HG02981 (cell line): ENCODE results near the gene SEMG1.

Source experiments
- ATAC-seq: cut with Tn5 transposase; IDR thresholded peaks from one replicate; pipeline ENCODE4 v1.9.1; 2021; ENCODE audit warnings: mild to moderate bottlenecking, moderate library complexity; ENCODE audit not compliant: unreplicated experiment

SEMG1 gene

GRCh38 chr20:45221076-45221475, 14.2 kb downstream of the SEMG1 start, which contains the start of gene SEMG2:
Gene SEMG2, plus strand, starts transcription at chr20:45221373. Its CDS starts 17 bp downstream, at chr20:45221390.
- ATAC-seq = no peak

GRCh38 chr20:45223136-45223535, 16.3 kb downstream of the SEMG1 start:
- ATAC-seq = no peak

DNA sequence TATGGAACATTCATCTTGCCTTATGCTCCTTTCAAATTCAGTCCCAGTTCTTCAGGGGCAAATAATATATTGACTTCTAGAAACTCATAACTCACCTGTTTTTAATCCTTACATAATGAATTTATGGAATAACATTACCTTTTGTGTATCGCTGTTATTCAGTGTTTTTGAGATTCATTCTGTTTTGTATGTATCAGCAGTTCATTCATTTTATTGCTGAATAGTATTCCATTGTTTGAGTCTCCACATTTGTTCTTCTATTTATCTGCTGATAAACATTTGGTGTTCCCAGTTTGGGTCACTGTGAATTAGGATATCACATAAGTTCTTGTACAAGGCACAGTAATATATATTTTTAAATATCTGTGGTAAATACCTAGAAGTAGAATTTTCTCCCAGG, 19.5 kb downstream of the SEMG1 start:
- no peak for ATAC-seq

- ATAC-seq = no peak
These were observed 22.6 kb downstream of the SEMG1 start for GRCh38 chr20:45229264-45230056.

- ATAC-seq = no peak
These were observed 23.8 kb downstream of the SEMG1 start for GRCh38 chr20:45230631-45231030.

DNA sequence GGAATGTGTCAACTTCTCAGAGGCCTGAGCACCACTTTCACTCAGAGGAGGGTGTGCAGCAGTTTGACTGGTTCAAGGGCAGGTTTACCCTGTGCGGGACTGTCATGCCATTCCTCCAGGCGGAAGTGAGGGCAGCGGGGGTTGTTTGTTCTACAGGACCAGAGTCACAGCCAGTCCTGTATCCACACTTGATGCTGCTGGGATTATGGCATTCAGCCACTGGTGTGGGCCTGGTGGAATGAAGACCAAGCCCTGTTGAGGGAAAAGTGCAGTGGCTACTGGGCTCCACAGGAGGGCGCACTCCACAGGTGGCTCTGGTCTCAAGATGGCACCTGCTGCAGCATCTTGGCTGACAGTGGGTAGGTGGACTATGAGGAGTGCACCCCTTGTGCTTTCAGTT, 29.2 kb downstream of the SEMG1 start:
- no peak for ATAC-seq

- no peak for ATAC-seq
These were observed 31.3 kb downstream of the SEMG1 start for GRCh38 chr20:45238139-45238538.

- no peak for ATAC-seq
These were observed 39.3 kb downstream of the SEMG1 start for GRCh38 chr20:45246109-45246508.

- ATAC-seq = no peak
These were observed 41.0 kb downstream of the SEMG1 start for GRCh38 chr20:45247865-45248264.

GRCh38 chr20:45248609-45249008, 41.8 kb downstream of the SEMG1 start:
- no peak for ATAC-seq

- ATAC-seq = no peak
These were observed 45.2 kb downstream of the SEMG1 start for GRCh38 chr20:45251884-45252560.

DNA sequence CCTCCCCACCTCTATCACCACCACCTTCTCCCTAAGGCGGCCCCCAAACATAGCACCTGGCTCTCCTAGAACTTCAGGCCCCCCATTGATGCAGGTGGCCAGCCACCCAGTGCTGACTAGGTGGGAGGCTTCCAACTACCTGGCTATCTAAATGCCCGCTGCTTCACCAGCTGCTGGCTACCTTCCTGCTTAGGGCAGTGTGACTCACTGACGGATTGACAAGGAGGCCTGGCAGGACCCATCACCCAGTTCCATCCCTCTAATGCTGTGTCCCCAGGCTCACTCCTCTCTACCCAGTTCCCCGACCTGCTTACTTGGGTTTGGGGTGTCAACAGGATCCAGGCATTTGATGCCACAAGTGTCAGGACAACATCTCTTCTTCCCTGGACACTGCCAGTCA, 46.4 kb downstream of the SEMG1 start:
- no peak for ATAC-seq

- ATAC-seq = no peak
These were observed 47.8 kb downstream of the SEMG1 start, which contains the start of gene SLPI for GRCh38 chr20:45254383-45255262. Gene SLPI, minus strand, starts transcription at chr20:45254564. Its CDS starts 21 bp downstream, at chr20:45254543.

DNA sequence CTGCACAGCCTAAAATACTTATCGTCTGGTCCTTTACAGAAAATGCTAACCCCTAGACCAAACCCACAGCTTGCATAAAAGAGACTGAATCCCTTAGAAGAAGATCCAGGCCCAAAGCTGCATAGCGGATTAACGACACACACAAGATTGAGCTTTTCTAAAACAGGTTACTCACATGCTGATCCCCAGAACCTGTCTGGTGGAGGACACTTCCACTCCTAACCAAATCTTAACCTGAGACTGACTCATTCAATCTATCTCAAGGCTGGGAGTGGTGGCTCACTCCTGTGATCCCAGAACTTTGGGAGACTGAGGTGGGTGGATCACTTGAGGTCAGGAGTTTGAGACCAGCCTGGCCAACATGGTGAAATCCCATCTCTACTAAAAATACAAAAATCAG, 50.3 kb downstream of the SEMG1 start:
- no peak for ATAC-seq

GRCh38 chr20:45257711-45258110, 50.9 kb downstream of the SEMG1 start:
- ATAC-seq = no peak

- no peak for ATAC-seq
These were observed 51.4 kb downstream of the SEMG1 start for GRCh38 chr20:45258259-45258658.

DNA sequence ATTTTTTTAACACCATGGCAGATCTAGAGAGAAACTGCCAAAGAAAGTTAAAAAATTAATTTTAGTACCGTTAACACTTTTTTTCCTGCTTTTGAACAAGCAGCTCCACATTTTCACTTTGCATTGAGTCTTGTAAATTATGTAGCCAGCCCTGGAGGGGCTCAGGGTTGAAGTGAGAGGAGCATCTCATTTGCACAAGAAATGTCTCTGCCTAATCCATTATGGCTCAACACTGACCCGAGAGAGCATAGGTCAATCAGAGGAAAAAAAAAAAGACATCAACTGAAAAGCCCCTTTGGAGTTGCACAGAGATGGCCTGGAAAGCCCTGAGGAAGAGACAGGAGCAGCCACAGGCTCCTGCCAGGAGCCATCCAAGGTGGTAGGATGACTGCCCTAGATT, 51.8 kb downstream of the SEMG1 start:
- ATAC-seq = no peak
